ENCODE data around the gene CX3CL1. TPM values are rescaled to one million over a fixed set of nuclear protein-coding genes. Genes with fewer than 3 reads are reported as not detected.
"Not testable (repeated sequence)": the region's sequence is repeated elsewhere in the genome, so short reads cannot be mapped to it uniquely, and the experiment has no call there.

The CX3CL1 gene
- total RNA-seq, 2 experiments from 2014 or later, result not detected

DNA sequence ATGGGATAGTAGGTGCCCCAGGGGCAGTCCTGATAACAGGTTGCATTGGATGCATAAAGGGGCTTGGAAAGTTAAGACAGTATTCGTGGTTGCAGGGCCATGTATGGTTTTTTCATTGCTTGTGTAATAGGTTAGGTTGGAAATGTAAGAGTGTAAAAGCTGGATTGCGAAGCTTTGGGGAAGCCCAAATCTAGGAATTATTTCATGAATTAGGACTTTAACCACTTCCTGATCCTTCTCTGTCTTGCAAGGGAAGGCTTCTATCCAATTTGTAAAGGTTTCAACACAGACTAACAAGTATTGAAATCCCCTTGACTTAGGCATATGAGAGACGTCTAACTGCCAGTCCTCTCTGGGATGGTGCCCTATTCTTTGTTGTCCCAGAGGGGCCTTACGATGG is 24.5 kb downstream of the CX3CL1 start:
- DNase-seq (ENCODE audit: low spot score), result no peak
- POLR2A ChIA-PET, result no interaction called here

DNA sequence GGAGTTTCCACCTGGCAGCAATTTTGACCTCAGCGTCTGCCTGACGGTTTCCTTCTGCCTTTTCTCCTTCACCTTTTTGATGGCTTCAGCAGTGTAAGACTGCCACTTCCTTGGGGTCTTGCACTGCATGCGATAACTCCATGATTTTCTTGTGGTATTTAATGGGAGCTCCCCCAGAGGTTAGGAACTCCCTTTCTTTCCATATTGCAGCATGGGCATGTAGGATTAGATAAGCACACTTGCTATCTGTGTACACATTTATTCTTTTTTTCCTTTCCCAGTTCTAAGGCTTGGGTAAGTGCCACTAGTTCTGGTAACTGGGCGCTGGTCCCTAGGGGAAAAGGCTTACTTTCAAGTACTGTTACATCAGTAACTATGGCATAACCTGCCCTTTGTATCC is 25.2 kb downstream of the CX3CL1 start:
- BruUV-seq (replicated peaks); intact Hi-C loops (cut with micrococcal nuclease; ENCODE audit: unreplicated experiment): not testable (repeated sequence)
- CTCF ChIA-PET (ENCODE audit: unreplicated experiment), result interaction anchor here (1.0 kb wide), 1 partner anchor 17 kb away, joined by 3 read pairs; no protein-coding TSS in a partner anchor

More for the DNA sequence above, 24.5 kb downstream of the CX3CL1 start:
- Histone ChIP-seq H4K20me1 (ENCODE audit: insufficient read depth, low read length) (no peaks in the 10 kb centered on the region), H3K9me3 (ENCODE audit: low read length) (no peaks in the 10 kb centered on the region), H2AFZ (ENCODE audit: low read length) (no peak overlapping the region), H3K4me2 (ENCODE audit: low read length) (no peak overlapping the region), H3K27ac (ENCODE audit: low read depth, low read length, poor library complexity, severe bottlenecking) (no peak overlapping the region), H3K4me3 (ENCODE audit: low read depth, low read length, poor library complexity, severe bottlenecking) (no peak overlapping the region), H3K4me1 (ENCODE audit: insufficient read depth, low read length, poor library complexity, severe bottlenecking) (no peaks in the 10 kb centered on the region), H3K9me2 (ENCODE audit: insufficient read depth, low read length) (no peaks in the 10 kb centered on the region), H3K36me3 (ENCODE audit: insufficient read depth, low read length) (no peaks in the 10 kb centered on the region), H3K79me2 (ENCODE audit: insufficient read depth, low read depth, low read length) (no peaks in the 10 kb centered on the region)
- TF ChIP-seq EZH2phosphoT487 (IDR thresholded peaks at IDR 0.05; ENCODE audit: borderline replicate concordance, low read depth, low read length), result no peak
- TF ChIP-seq, protein P1, sequence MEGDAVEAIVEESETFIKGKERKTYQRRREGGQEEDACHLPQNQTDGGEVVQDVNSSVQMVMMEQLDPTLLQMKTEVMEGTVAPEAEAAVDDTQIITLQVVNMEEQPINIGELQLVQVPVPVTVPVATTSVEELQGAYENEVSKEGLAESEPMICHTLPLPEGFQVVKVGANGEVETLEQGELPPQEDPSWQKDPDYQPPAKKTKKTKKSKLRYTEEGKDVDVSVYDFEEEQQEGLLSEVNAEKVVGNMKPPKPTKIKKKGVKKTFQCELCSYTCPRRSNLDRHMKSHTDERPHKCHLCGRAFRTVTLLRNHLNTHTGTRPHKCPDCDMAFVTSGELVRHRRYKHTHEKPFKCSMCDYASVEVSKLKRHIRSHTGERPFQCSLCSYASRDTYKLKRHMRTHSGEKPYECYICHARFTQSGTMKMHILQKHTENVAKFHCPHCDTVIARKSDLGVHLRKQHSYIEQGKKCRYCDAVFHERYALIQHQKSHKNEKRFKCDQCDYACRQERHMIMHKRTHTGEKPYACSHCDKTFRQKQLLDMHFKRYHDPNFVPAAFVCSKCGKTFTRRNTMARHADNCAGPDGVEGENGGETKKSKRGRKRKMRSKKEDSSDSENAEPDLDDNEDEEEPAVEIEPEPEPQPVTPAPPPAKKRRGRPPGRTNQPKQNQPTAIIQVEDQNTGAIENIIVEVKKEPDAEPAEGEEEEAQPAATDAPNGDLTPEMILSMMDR (conservative IDR thresholded peaks at IDR 0.05; ENCODE audit: low read length), result no peak
- no TSS peak for BruUV-seq (replicated peaks)
- CTCF ChIA-PET (ENCODE audit: unreplicated experiment), result no interaction called here
- intact Hi-C loops (cut with micrococcal nuclease; ENCODE audit: unreplicated experiment), result no loop called here

GRCh38 chr16:57401943-57402640 is 29.8 kb downstream of the CX3CL1 start:
- no peaks in the 10 kb centered on the region for H3K9me2 ChIP-seq (ENCODE audit: insufficient read depth, low read length)
- intact Hi-C loops (cut with micrococcal nuclease; ENCODE audit: unreplicated experiment), result no loop called here
- no peak overlapping the region for H3K4me3 ChIP-seq (ENCODE audit: low read depth, low read length, poor library complexity, severe bottlenecking)
- H2AFZ ChIP-seq (ENCODE audit: low read length), result no peak overlapping the region
- no peak for DNase-seq (ENCODE audit: low spot score)
- H3K36me3 ChIP-seq (ENCODE audit: insufficient read depth, low read length), result no peaks in the 10 kb centered on the region
- BruUV-seq (replicated peaks), result no TSS peak
- no peak overlapping the region for H3K4me2 ChIP-seq (ENCODE audit: low read length)
- H4K20me1 ChIP-seq (ENCODE audit: insufficient read depth, low read length), result no peaks in the 10 kb centered on the region
- no peaks in the 10 kb centered on the region for H3K79me2 ChIP-seq (ENCODE audit: insufficient read depth, low read depth, low read length)
- H3K9me3 ChIP-seq (ENCODE audit: low read length), result no peaks in the 10 kb centered on the region
- ChIA-PET POLR2A (interaction anchor here (0.7 kb wide), 1 partner anchor 251 kb away, joined by 3 read pairs; no protein-coding TSS in a partner anchor), CTCF (ENCODE audit: unreplicated experiment) (no interaction called here)
- no peaks in the 10 kb centered on the region for H3K4me1 ChIP-seq (ENCODE audit: insufficient read depth, low read length, poor library complexity, severe bottlenecking)
- TF ChIP-seq, protein P1 (conservative IDR thresholded peaks at IDR 0.05; ENCODE audit: low read length), result no peak
- TF ChIP-seq EZH2phosphoT487 (IDR thresholded peaks at IDR 0.05; ENCODE audit: borderline replicate concordance, low read depth, low read length), result no peak
- no peak overlapping the region for H3K27ac ChIP-seq (ENCODE audit: low read depth, low read length, poor library complexity, severe bottlenecking)

More for the DNA sequence above, 25.2 kb downstream of the CX3CL1 start:
- H3K4me2 ChIP-seq (ENCODE audit: low read length); H3K4me1 ChIP-seq (ENCODE audit: insufficient read depth, low read length, poor library complexity, severe bottlenecking); H4K20me1 ChIP-seq (ENCODE audit: insufficient read depth, low read length); DNase-seq (ENCODE audit: low spot score); H3K36me3 ChIP-seq (ENCODE audit: insufficient read depth, low read length); H3K27ac ChIP-seq (ENCODE audit: low read depth, low read length, poor library complexity, severe bottlenecking); H3K79me2 ChIP-seq (ENCODE audit: insufficient read depth, low read depth, low read length); H2AFZ ChIP-seq (ENCODE audit: low read length); H3K9me3 ChIP-seq (ENCODE audit: low read length); H3K4me3 ChIP-seq (ENCODE audit: low read depth, low read length, poor library complexity, severe bottlenecking); H3K9me2 ChIP-seq (ENCODE audit: insufficient read depth, low read length): not testable (repeated sequence)
- POLR2A ChIA-PET, result interaction anchor here (1.5 kb wide), 1 partner anchor 16 kb away, joined by 3 read pairs; no protein-coding TSS in a partner anchor

Data from OCI-LY7 (cell line).